GM18517 (cell line): ENCODE measurements around the gene KIAA1217.

Experiments used
- ATAC-seq: cut with Tn5 transposase; IDR thresholded peaks from one replicate; pipeline ENCODE4 v1.9.1; 2021; ENCODE audit warnings: mild to moderate bottlenecking, moderate library complexity; ENCODE audit not compliant: unreplicated experiment

The KIAA1217 gene

DNA sequence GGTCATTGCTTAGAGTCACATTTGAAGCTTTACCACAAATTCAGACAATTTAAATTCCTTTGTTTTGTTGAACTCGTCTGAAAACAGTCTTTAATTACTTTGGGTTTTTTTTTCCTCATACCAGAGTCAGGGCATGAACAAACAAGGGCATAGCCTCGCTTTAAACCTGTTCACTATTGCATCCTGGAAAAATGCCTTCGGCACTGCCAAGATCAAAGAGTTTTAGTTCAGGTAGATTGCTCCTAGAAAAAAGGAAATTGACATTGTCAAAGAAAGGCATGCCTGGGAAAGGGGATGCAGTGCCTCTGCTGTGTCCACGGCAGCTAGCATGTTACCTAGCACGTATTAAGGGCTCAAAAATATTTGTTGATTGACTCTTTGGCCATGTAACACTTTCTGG, 279.7 kb downstream of the KIAA1217 start:
- no peak for ATAC-seq

GRCh38 chr10:24493165-24493564, 284.2 kb downstream of the KIAA1217 start:
- no peak for ATAC-seq

- no peak for ATAC-seq
Measured at GRCh38 chr10:24494236-24494635, 285.3 kb downstream of the KIAA1217 start.

DNA sequence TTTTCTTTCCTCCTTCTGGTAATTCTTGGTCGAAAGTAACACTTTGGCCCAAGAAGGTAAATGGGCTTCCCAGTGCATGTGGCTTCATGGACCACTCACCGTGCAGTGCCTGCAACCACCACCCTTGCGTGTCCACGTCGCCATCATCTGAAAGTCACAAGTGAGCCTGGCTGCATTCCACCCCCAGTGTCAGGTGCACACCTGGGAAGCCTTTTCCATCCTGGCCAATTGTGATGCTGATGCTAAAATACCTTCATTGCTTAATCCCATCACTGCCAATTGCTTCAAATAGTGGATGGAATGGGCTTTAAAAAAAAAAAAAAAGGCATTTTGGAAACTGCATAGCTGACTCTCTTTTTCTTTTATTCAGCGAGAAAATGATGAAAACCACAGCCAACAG, 285.8 kb downstream of the KIAA1217 start:
- ATAC-seq: no peak

DNA sequence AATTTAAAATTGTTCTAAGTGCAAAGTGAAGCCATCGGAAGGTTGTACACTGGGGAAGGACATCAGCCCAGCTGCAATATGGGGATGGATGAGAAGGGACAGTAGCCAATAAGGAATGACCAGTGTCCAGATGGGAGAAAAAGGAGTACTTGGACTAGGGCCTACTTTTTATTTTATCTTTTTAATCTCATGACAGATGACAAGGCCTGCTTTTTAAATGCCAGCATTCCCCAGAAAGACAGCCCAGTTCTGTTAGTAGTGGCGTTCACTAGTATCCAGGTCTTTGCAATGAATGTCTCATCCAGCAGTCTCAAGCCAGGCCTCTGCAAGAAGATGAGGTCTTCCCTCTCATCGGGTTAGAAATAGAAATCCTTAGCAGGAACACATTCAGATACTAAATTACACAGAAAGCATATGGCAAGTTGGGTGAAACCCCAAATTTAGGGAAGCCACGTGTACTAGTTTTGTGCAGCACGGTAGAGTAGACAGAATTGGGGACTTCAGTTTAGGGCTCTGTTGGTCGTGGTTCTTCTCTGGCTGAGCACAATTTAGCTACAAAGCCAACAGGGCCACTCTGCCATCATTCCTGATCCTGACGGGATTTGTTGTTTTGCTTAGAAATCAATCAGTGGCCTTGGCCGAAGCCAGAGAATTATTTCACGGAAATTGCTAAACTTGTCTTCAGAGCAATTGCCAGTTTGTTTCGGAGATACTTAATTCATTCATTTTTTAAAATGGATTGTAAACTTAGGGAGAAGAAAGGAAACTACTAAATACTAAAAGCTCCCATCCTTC, 286.9 kb downstream of the KIAA1217 start:
- no peak for ATAC-seq

- ATAC-seq: no peak
Measured at GRCh38 chr10:24496906-24497305, 288.0 kb downstream of the KIAA1217 start.

DNA sequence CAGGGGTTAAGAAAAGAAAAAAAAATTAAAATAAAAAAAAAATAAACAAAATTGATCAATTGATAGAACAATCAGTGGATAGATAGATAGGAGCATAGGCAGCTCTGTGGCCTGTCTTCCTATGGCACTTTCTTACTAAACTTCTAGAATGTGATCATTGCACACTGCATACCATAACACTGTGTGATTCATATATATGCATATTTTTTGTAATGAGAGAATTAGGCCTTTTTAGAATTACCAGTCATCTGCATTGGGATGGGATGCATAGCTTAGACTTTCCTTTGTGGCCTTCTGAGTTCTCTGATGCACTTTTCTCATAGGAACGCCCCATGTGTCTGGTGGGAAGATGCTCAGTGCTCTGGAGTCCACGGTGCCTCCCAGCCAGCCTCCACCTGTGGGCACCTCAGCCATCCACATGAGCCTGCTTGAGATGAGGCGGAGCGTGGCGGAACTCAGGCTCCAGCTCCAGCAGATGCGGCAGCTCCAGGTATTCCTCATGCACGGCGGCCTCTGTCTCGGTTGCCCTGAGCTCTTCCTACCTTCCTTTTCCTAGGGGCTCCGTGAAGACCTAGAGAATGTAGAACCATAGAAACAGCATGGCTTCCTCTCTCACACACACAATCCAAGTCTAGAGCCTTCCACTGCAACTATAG, 292.2 kb downstream of the KIAA1217 start:
- ATAC-seq: no peak

DNA sequence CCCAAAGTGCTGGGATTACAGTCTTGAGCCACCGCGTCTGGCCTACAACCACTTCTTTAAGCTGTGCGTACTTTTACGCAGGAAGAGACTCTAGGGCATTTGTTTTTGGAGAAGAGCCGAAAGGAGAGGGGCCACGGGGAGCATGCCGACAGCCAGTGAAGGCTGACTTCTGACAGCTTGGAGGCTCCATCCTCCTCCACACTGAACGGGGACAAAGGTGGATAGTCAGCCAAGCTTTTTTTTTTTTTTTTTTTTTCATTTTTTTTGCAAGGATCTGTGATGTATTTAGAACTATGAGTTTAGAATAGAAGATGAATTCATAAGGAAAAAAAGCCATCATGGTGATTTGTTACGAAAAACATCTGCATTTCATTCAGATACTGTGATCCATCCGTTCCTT, 293.1 kb downstream of the KIAA1217 start:
- ATAC-seq: no peak

GRCh38 chr10:24502801-24503460, 294.0 kb downstream of the KIAA1217 start:
- ATAC-seq: no peak

DNA sequence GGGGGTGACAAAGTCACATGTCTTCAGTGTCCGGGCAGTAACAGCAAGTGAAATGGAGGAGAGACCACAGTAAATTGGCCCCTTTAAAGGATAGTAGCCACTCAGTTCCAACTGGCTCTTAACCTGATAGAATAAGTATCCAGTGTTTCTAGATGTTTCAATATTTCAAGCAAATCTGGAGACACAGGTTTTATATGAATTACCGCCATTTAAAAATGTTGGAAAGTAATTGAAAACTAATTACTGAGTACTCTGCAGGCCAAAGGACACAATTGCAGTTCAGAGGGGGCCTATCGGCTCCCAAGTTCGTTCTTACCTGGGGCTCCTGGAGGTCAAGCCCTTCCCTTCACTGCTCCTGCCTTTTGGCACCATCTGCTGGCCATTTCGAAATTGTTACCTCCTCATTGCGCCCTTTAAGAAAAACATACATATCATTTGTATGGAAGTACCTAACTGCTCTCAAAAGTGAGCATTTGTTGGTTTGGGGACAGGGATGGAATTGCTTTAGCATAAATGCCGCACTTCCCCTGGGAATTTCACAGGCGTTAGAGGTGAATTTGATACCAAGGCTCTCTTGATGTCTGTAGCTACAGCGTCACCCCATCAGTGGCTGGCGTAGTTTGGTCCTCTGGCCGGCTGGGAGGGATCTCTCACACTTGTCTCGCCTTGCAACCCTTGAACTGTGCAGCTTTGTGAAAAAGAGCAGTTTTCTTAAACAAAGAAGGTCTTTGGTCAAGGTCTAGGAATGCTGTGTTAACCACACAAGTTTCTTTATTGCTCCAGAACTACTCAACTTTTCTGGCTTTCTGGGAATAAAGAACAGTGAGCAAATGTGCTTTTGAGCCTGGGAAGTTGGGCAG, 294.8 kb downstream of the KIAA1217 start:
- ATAC-seq: peak; percentile 86

GRCh38 chr10:24505759-24506158, 296.8 kb downstream of the KIAA1217 start:
- no peak for ATAC-seq

- ATAC-seq: no peak
Measured at GRCh38 chr10:24513155-24513554, 304.2 kb downstream of the KIAA1217 start.

DNA sequence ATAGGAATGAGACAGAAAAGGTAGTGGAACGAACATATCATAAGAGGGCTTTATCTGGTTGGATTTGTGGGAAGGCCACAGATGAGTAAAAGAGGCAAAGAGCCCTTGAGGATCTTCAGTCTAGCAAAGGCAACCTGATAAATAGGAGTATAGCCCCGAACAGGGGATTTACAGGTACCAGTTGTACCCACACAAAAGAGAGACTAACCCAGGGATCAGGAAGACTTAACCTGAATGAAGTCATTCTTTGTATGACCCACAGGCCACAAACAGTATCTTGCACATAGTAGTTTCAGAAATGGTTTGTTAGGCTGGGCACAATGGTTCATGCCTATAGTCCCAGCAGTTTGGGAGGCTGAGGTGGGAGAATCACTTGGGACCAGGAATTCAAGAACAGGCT, 306.5 kb downstream of the KIAA1217 start:
- no peak for ATAC-seq

DNA sequence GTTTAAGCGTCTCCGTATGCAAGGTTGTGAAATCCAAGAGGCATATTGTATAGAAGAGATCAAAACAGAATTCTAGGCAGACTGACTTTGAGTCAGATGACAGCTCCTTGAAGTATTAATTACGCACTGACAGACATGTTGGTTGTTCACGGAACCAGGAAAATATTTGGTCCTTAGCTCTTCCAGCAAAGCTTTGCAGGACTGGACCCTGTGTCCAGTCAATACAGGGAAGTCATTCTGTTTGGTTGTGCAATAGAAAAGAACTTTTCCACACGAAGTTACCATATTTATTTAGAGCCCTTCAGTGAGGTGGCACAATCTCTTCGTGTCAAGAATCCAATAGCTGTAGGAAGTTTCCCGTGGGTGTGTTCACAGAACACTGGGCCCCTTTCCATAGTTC, 309.5 kb downstream of the KIAA1217 start:
- ATAC-seq: no peak

DNA sequence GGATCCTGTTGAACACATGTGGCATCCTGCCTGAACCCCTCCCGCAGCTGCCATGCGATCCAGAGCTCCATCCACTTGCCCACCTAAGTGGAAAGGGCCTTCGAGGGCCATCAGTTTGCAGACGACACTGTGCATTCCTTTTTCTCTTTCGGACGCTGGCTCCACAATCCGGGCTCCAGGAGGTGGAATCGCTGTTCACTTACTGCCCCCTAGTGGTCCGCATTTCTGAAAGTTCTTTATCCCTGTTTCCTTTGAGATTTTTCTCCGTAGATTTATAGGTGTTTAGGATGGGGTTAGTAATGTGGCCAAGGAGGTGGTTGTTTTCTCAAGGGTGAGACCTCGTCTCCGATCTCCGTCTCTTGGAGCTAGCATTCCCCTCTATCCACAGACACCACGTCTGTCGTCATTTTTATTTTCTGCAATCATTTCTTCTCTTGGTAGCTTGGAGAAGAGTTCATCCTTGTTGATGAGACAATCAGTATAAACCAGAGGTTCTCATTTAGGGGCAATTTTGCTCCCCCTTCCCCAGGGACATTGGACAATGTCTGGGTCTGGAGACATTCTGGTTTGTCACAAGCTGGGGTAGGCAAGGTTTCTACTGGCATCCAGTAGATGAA, 310.2 kb downstream of the KIAA1217 start:
- ATAC-seq: no peak

DNA sequence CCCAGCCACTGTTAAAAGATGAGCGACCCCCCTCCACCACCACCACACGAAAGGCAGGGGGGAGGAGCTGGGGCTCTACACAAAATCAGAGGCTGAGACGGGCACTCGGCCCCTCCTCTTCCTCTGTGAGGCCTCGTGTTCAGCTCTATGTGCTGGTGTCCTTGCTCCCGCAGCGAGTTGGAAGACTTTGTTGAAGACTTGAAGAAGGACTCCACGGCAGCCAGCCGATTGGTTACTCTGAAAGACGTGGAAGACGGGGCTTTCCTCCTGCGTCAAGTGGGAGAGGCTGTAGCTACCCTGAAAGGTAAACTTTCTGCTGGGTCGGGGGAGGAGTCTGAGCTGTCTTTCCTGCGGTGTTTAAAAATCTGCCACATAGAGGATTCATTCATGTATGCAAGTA, 311.0 kb downstream of the KIAA1217 start:
- ATAC-seq: no peak

DNA sequence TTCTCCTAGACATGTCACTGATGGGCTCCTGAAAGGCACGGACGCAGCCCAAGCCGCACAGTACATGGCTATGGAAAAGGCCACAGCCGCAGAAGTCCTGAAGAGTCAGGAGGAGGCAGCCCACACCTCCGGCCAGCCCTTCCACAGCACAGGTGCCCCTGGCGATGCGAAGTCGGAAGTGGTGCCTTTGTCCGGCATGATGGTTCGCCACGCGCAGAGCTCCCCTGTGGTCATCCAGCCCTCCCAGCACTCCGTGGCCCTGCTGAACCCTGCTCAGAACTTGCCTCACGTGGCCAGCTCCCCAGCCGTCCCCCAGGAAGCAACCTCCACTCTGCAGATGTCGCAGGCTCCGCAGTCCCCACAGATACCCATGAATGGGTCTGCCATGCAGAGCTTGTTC, 315.4 kb downstream of the KIAA1217 start:
- ATAC-seq: no peak

DNA sequence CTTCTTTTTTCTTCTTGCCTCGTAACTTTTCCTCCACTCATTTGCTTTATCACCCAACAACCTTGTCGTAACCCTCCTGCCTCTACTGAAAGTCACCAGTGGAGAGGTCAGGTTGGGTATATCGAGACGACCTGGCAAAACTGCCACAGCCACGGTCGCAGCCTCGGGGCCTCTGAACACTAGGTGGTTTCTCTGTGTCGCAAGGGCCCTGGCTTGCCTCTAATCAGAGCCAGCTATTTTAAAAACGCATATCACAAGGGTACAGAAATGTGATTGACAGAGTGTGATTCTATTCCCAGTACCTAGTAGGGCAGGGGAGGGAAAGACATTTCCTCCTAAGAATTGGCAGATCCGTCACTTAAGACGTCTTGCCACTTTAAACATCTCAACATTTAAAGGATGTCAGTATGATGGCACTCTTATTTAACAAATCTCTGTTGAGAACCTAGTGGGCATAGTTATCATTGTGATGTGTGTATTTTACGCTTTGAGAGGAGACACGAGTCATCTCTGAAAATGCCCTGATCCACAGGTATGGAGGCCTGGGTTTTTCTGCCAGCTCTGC, 317.2 kb downstream of the KIAA1217 start:
- ATAC-seq: no peak

GRCh38 chr10:24528946-24529345, 320.0 kb downstream of the KIAA1217 start:
- no peak for ATAC-seq

DNA sequence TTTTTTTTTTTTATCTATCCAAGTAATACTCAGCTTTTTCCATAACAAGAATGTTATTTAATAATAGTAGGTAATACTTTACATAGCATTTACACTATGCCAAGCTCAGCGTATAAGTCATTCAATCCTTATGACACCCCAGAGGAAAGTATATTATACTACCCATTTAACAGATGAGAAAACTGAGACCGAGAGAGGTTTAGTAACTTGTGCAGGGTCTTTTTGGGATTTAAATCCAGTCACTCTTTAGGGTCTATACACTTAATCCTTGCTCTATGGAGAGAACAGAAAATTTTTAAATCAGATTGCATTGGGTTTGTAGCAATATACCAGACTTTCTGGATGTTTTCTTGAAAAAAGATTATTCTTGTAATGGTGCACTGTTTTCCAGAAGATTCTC, 322.5 kb downstream of the KIAA1217 start:
- no peak for ATAC-seq
